Stimulated activated CD4-positive, alpha-beta T cell treated with anti-CD3 and anti-CD28 coated beads, Interleukin-4, amount 100 ng/mL, for 48 hours (primary cell): Measurements from ENCODE around the gene OXLD1.
"Not testable (repeated sequence)": the region's sequence is repeated elsewhere in the genome, so short reads cannot be mapped to it uniquely, and the experiment has no call there.

Experiments
- DNase-seq, 2 donors: peaks; one replicate each; pipeline ENCODE4 v3.0.0-alpha.2; 2020; ENCODE audit warnings: low read depth in 2 of 2

Gene OXLD1

GRCh38 chr17:81652906-81653771 lies 13.3 kb downstream of the OXLD1 start:
- DNase-seq = no peak

GRCh38 chr17:81651692-81652091 lies 14.7 kb downstream of the OXLD1 start:
- no peak for DNase-seq

GRCh38 chr17:81650951-81651350 lies 15.5 kb downstream of the OXLD1 start:
- DNase-seq = no peak

- DNase-seq = no peak
Observed at GRCh38 chr17:81648707-81649085, 17.7 kb downstream of the OXLD1 start.

GRCh38 chr17:81648013-81648706 lies 18.2 kb downstream of the OXLD1 start:
- DNase-seq = no peak

- no peak for DNase-seq
Observed at GRCh38 chr17:81647640-81648012, 18.8 kb downstream of the OXLD1 start.

GRCh38 chr17:81646869-81647600 lies 19.4 kb downstream of the OXLD1 start:
- DNase-seq = no peak

GRCh38 chr17:81644976-81645952 lies 21.1 kb downstream of the OXLD1 start:
- DNase-seq = no peak

- no peak for DNase-seq
Observed at GRCh38 chr17:81644496-81644895, 21.9 kb downstream of the OXLD1 start.

GRCh38 chr17:81641825-81642489 lies 24.4 kb downstream of the OXLD1 start:
- no peak for DNase-seq

- DNase-seq = no peak
Observed at GRCh38 chr17:81640011-81640410, 26.4 kb downstream of the OXLD1 start.

GRCh38 chr17:81638683-81639082 lies 27.7 kb downstream of the OXLD1 start:
- no peak for DNase-seq

GRCh38 chr17:81636505-81637288 lies 29.7 kb downstream of the OXLD1 start, which contains the start of the genes NPLOC4 and TSPAN10:
Gene NPLOC4, minus strand, starts transcription at chr17:81637112. Its CDS starts 182 bp downstream, at chr17:81636930.
Gene TSPAN10, plus strand, starts transcription at chr17:81637196. Its CDS starts 5,217 bp downstream, at chr17:81642413.
- peak; percentile 83 to 85 for DNase-seq

- DNase-seq = no peak
Observed at GRCh38 chr17:81635973-81636504, 30.4 kb downstream of the OXLD1 start.

- no peak for DNase-seq
Observed at GRCh38 chr17:81635431-81635830, 31.0 kb downstream of the OXLD1 start.

GRCh38 chr17:81631482-81631881 lies 34.9 kb downstream of the OXLD1 start:
- DNase-seq = no peak

GRCh38 chr17:81630274-81630673 lies 36.1 kb downstream of the OXLD1 start:
- no peak for DNase-seq

GRCh38 chr17:81621494-81622130 lies 44.8 kb downstream of the OXLD1 start:
- no peak for DNase-seq

- DNase-seq = not testable (repeated sequence)
Observed at GRCh38 chr17:81618307-81618706, 48.1 kb downstream of the OXLD1 start.
